GDM1 (cell line): ENCODE results near the gene KIAA0408.
A peak's percentile ranks its signal among the peaks of the same experiment; 100 is the strongest.

Experiments used
- DNase-seq: peaks from one replicate; lab custom pipeline; 2025; lab: John Stamatoyannopoulos, UW

KIAA0408 gene

DNA sequence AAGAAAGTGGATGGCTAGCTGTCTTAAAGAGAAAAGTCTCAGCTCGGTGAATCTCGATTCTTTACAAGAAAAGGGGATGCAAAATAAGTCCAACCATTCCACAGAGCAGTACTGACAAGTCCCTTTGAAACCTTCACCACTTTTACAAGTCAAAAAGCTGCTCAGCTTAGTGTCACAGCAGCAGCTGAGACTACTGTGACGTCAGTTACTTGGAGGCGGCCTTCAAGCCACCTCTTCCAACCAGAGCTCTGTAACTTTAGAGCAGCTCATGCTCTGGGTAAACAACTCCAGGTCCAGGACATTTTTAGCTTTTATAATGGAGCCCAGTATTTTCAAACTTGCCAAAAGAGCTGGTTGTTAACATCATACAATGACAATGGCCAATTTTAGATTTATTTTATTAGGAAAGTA is at the start of gene KIAA0408:
Gene KIAA0408 (minus strand): TSS at position 159 of the 411 bp plus-strand sequence. CDS start 5,408 bp downstream, outside the sequence.
- DNase-seq = no peak

- DNase-seq = no peak
Observed at GRCh38 chr6:127506894-127507293, 47.7 kb upstream of the KIAA0408 start.

- no peak for DNase-seq
Observed at GRCh38 chr6:127503022-127503421, 43.8 kb upstream of the KIAA0408 start.

GRCh38 chr6:127497410-127497809 is 38.2 kb upstream of the KIAA0408 start:
- no peak for DNase-seq

DNA sequence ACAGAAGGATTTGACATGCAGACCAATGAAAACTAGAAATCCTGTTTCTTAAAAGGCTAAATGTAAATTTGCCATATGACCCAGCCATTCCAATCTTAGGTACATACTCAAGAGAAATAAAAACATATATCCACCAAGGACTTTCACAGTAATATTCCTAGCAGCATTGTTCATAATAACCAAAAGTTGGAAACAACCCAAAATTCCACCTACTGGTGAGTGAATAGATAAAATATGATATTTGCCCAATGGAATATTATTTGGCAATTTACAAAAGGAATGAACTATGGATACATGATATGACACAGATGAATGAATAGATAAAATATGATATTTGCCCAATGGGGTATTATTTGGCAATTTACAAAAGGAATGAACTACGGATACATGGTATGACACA is 37.3 kb upstream of the KIAA0408 start:
- no peak for DNase-seq

DNA sequence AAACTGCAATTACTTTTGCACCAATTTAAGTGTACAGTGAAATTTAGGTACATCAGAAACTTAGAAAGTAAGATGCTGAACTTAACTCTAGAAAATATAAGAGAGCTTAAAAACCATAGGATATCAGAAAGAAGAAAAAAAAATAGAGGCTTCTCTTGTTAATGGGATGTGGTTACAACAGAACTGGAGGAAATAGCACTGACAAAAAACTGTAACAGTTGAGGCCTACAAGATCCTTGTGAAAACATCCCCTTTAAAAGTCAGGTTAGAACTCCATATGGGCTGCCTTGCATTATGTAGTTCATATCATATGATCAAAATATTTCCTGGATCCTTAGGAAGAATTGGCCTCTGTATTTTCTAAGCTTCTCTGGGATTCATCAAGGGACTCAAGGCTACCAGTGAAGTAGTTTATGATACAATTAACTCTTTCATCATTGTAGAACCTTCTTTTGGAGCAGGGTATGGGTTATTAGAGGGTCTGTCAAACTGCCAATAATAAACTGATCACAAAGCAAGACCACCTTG is 35.1 kb upstream of the KIAA0408 start:
- DNase-seq = no peak

GRCh38 chr6:127489248-127489647 is 30.1 kb upstream of the KIAA0408 start:
- no peak for DNase-seq

GRCh38 chr6:127486934-127487333 is 27.7 kb upstream of the KIAA0408 start:
- no peak for DNase-seq

- no peak for DNase-seq
Observed at GRCh38 chr6:127484212-127484863, 25.1 kb upstream of the KIAA0408 start.

- DNase-seq = no peak
Observed at GRCh38 chr6:127483399-127484055, 24.3 kb upstream of the KIAA0408 start.

- no peak for DNase-seq
Observed at GRCh38 chr6:127482325-127482724, 23.1 kb upstream of the KIAA0408 start.

DNA sequence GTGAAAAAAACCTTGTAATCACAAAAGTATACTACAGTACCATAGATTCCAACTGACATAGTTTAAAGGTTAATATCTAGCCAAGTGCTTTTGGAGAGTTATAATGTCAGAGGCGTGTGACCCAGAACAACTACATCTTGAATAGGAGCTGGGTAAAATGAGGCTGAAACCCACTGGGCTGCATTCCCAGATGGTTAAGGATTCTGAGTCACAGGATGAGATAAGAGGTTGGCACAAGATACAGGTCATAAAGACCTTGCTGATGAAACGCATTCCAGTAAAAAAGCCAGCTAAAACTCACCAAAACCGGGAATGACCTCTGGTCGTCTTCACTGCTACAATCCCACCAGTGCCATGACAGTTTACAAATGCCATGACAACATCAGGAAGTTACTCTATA is 22.4 kb upstream of the KIAA0408 start:
- DNase-seq = no peak

DNA sequence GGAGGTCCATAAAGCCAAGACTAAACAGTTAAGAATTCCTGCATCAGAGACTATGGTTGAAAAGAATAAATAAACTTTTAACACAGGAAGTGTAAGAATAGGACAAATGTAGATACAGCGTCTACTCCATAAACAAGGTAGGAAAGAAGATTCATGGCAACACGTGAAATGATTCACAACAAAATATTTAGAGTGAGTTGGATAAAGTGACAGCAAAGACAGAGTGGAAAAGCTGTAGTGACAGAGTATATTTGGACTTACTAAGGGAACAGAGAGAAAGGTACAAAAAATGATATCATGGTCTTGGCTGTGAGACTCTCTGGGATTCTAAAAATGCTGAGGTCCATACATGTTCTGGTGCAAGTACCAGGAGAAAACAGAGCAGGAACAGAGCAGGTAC is 21.9 kb upstream of the KIAA0408 start:
- DNase-seq = no peak

DNA sequence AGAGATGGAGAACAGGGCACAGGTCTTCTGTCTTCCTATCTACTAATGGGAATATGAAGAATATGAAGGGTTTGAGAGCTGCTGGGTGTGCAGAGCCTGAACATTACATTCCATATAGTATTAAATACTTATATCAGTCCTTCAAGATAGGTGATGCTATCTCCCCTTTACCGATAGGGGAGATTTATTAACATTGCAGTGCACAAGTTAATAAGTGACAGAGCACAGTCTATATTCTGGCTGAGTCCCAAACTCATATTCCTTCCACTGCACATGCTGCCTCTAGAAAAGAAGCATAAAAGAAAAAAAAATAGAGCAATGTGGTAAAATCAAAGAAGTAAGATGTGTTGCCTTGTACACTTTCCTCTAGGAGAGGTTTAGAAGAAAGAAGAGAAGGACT is 18.5 kb upstream of the KIAA0408 start:
- no peak for DNase-seq

DNA sequence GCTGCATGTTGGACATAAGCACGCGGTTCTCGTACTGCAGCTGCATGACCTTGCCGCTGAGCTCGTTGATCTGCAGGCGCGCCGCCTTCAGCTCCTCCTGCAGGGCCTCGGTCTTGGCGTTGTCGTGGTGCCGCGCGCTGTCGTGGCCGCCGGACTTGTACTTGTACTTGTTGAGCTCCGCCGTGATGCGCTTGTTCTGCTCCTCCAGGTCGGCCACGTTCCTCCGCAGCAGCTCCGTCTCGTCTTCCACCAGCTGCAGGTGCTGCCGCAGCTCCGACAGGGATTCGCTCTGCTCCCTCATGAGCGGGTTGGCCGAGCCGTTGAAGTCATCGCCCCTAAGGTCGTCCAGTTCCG is 16.6 kb upstream of the KIAA0408 start:
- DNase-seq = no peak

DNA sequence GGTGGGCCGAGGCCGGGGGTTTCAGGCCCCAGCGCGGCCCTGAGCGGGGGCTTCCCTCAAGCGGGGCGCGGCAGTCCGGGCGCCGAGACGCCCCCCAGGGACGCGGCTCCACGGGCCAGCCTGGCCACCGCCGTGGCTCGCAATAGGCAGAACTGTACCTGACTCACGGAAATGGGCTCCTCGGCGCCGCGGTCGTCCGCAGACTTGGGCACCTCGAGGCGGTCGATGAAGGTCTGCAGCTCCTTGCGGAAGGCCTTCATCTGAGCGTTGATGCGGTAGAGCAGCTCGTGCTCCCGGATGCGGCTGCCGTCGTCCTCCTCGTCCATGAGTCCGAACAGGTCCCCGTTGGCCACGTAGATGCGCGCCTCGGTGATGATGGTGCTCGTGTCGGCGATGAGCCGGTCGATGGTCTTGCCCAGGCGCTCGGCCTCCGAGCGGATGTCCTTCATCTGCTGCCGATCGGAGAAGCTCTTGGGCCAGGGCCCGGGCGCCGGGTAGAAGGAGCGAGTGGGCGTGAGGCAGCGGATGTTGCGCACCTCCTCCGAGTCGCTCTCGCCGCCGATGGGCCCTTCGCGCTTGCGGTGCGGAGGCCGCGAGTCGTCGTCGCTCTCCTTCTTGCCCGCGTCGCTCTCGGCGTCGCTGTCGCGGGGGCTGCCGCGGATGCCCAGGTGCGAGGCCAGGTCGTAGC is 16.1 kb upstream of the KIAA0408 start:
- no peak for DNase-seq

GRCh38 chr6:127471379-127472255 is 12.4 kb upstream of the KIAA0408 start:
- no peak for DNase-seq

DNA sequence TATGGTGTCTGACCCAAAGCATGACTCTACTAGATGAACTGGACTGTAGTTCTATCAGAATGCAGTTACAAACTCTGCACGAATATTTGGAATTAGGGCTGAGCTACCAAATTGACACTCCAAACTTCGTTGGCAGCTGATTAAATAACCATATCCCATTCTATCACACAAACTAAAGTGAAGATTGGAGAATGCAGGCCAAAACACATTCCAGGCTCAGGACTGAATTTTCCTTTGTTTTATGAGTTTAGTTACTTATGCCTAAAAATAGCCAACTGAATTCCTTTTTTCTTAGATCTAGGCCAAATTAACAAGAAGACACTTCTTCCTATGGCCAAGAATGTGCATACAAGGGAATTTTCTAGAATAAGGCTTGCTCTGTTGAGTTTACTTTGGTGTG is 9.7 kb upstream of the KIAA0408 start:
- DNase-seq = no peak

DNA sequence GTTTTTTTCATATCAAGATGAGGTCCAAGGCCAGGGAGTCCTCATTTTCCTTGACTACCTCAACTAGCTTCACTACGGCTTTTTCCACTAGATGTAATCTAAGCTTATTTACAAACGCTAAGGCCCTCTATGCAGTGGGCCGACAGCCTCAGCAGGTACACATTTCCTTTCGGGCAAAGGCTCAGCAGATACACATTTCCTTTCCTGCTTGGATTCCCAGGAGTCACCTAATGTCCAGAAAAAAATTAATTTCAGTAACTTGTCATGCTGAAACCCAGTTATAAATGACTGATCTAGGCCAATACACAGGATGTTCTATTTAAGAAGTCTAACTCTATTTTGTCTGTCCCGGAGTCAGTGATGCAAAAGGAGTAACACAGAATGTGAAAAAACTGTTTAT is 7.2 kb upstream of the KIAA0408 start:
- DNase-seq = no peak

DNA sequence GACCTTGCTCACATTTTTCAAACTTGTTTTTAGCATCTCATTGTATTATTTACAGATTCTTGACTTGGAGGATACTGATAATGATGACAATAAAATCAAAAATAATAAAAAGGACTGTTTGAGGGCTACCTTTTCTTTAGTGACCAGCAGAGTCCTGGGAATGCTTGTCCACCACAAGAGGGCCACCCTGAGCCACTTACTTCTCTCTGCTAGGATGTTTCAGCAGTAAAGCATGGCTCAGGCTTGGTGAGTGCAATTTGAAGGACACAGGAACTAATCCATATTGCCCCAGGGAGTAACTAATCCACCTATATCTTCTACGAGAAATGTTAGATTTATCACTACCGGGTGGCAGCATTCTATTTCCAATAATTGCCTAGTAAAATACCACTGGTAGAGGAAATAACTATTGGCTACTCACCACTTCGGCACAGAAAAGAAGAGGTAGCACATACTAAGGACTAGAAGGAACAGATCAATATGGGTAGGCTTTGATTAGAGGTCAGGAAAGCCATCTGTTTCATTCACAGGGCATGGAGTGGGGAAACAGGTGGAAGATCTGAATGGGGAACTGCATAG is 5.8 kb upstream of the KIAA0408 start:
- peak; percentile 22 for DNase-seq

DNA sequence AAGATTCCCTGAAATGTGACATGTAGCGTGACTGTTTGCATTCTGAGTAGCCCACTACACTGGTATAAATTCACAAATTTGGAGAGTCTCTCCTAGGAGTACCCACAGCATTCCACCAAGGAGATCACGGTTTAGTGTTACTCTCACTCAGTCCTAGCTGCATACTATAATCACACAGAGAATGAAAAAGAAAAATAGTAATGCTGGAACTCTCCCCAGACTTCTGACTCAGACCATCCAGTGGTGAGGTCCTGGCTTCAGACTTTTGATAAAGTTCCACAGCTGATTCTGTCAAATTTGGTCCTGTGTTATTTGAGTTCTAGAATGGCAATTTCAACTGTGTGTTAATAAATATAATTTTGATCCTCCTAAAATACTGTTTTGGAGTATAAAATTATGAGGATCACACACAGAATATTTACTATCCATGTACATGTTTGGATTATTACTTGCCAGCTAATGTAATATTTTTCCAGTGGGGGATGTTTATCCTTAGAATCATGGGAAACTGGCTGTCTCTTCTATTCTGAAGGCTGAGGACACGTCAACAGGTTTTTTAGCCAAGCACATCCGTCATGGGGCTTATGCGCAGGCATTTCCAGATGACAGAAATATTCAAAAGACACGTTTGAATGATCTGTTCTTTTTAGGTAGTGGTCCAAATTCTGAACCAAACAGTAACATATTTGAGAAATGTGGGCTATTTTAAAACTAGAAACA is 5.1 kb upstream of the KIAA0408 start:
- DNase-seq = no peak
